Globus pallidus (tissue), 1 donor: ENCODE data around the gene CTNNA3.
A peak's percentile ranks its signal among the peaks of the same experiment; 100 is the strongest.

Source experiments
- DNase-seq: peaks from one replicate; pipeline ENCODE4 v3.0.0-alpha.2; 2015; ENCODE audit warnings: low spot score

Gene CTNNA3

DNA sequence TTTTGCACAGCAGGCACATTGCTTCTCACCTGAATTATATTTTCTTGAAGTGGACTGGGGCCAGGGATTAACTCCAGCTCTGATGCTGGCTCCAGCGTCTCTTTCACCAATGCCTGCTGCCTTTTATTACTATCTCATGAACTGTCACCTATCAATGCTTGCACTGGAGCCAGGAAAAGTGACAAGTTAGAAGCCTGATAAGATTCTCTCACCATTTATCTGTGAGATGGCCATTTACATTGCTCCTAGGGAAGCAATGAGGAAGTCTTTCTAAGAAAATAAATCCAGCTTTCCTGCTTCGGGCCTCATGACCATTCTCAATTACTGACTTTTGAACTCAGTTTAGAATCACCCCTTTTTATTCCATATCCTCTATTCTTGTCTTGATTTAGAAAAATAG lies 818.6 kb downstream of the CTNNA3 start:
- DNase-seq, result no peak

DNA sequence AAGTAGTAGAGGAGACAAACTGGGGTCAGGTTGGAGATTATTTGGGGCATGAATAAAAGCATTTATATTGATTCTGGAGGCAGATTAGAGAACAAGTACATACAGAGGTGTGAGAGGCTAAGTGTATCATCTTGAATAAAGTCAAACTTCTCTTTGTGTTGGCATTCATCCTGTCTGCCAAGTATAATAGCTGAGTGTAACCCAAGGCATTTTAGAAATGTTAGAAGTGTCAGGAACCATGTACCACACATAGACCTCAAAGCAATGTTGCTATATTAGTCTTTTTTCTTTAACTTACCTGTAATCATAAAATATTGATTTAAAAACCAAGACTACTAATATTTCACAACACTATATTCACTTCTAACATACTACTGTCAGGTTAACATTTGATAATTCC lies 826.4 kb downstream of the CTNNA3 start:
- no peak for DNase-seq

DNA sequence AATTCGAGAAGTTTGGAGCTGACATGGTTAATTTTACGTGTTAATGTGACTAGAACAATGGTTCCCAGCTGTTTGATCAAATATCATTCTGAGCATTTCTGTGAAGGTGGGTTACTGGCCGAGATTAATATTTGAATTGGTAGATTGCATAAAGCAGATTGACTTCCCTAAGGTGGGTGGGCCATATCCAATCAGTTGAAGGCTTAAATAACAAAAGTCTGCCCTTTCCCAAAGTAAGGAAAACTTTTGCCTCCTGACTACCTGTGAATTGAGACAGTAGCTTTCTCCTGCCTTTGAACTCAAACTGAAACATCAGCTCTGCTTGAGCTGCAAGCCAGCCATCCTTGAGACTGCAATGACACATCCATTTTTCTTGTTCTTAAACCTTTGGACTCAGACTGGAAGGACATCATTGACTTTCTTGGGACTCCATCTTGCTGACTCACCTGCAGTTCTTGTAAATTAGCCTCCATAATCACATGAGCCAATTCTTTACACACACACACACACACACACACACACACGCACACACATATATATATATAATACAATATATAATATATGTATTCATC lies 833.2 kb downstream of the CTNNA3 start:
- no peak for DNase-seq

DNA sequence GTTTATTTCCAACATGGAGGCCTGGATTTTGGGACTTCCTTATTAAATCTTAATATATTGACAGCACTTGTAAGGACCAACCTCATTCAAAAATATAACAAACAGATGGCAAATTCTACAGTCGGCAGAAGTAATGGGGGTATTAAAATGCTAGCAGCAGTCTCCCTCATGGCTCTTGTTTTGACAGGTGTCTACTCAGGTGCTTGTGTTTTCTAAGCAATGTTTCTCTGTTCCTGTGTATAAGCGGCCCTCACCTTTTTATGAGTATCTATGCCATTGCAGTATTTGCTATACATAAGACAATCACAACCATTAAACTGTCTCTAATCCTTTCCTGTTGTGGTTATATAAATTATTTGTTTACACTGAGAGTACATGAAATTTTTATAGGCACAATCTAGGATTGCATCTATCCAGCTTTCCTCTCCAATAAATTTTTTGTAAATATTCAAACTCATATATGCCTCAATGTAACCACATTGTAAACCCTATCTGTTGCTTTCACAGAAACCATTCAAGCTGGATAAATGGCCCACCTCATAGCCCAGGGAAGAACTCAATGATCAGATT lies 835.5 kb downstream of the CTNNA3 start:
- DNase-seq, result no peak

DNA sequence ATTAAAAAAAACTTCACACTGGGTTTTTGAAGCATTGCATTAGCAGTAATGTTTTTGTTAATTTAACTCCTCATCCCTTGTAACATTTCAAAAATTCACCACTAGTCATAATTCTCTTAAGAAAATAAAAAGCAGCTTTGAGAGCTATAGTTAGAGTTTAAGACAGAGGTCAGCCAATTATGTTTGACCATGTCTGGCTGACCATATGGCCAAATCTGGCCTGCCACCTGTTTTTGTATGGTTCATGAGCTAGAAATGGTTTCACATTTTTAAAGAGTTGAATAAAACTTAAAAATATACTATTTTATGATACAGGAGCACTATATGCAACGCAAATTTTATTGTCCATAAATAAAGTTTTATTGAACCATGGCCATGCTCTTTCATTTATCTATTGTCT lies 843.2 kb downstream of the CTNNA3 start:
- DNase-seq, result no peak

DNA sequence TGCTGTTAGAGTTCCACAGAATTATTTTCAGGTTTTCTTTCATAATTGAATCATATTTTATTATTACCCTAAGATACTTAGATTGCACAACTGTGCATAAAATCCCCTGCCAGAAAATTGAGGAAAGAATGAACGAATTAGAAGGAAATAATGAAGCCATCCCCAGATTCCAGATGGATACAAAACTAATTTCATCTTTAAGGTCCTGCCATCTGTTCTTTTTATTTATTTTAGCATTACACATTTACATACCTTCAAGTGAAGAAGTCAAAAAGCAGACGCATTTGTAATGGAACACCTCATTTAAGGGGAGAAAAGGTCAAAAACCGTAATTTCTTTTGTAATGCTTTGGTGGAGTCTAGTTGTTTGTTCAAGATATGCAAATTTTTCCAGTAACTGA lies 847.1 kb downstream of the CTNNA3 start:
- no peak for DNase-seq

DNA sequence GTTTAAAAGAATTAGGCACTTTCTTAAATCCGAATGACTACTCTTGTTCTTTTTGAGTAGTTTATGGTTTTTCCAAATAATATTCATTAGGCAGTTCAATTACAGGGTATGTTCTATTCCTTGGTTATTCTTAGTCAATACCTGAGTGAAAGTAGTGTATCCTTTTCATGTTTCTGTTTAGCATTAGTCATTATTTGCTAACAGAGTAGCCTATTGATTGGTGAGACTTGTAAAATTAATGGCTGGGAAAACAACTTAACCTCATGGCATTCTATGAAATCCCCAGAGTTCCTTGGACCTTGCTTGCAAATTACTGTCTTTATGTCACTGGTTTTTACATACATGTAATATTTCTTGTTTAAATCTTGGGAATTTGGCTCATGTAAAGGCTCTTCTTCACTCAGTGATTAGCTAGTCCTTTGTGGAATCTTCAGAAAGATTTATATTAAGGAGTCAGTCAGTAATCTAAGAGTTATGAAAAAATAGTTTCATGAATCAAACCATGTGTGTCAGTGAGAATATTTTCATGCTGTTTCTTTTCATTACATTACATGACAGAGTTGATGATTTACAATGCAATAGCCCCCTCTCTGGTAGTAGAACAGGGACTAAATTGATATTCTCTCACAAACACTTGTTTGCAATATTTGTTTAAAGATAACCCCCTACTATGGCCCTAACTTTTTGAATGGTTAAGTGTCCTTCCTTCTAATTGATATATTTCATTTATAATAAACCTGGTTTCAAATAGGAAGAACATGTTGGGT lies 851.6 kb downstream of the CTNNA3 start:
- DNase-seq, result no peak

DNA sequence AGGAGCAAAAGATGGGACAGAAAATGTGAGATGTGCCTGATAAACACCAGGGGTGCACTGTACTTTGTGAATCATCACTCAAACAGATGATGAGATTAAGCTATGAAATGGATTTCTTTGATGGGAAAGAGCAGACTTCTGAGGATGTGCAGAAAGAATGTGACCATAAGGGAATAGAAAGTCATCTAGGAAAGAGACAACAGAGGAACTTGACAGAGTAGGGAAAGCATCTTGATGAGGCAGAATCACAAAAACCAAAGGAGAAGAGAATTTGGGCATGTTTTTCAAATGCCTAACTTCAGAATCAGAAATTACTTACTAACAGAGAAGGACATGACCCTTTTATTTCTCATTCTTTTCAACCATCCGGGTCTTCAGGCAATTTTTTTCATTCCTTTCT lies 852.6 kb downstream of the CTNNA3 start:
- DNase-seq, result no peak

DNA sequence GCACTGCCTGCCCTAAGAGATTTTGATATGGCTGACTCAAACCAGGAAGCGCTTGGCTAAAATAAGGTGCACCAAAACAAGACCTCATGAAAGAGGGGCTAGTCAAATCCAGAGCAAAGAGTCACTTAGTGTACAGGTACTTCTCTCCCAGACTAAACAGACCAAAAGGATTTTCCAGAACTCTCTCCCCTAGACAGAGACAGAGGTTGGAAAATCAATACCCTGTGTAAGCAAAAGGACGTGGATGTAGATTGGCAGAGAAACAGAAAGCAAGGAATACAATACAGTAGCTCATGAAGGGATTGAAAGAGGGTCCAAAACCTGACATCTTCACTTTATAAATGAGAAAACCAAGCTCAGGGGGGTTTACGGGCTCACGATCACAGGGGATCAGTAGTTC lies 853.1 kb downstream of the CTNNA3 start:
- no peak for DNase-seq

DNA sequence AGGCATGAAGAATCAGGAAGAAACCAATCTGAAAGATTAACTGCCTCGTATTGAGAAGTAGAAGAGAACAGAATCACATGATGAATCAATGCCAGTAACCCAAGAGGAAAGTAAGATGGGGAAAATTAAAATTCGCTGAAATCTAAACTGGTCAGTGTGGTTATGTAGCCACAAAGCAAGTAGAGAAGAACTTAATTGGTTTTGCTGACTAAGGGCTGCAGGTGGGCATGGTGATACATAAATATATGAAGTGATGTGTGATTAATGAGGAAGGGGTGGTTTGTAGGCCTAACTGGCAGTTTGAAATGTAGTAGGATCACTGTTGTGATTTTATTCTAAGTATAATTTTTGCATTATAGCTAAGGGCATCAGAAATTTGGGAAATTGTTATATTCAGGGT lies 853.6 kb downstream of the CTNNA3 start:
- DNase-seq, result no peak

DNA sequence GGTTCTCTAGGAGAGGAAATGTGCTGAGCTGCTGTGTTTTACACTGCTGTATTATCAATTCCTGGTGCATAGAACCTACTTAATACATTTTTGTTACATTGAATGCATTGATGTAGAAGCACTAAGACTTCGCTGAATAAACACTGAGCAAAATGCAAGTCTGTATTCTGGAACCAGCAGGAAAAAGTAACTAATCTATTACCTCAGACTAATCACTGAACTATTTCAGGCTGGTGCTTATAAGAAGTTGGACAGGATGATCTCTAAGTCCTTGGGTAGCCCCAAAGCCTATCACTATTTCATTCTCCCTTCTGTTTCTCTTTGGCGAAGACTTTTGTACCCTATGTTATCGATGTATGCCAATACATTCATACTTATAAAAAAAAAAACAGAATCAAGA lies 857.3 kb downstream of the CTNNA3 start:
- DNase-seq, result no peak

DNA sequence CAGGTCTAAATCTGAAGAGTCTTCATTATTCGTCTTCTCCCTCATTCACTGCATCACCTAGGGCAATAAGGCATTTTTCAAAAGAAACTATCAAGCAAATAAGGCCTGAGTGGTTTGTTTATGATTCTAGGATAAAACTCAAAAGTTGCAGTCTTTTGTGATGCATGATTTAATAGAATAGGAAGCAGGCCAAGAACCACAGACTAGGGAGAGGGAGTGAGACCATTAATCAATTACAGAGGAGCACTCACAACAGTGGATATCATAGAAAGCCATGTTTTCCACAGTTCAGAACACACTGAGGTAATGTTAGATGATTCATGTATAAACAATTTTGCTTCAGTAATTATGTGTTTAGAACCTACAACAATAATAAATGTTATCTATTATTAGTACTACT lies 858.0 kb downstream of the CTNNA3 start:
- DNase-seq, result no peak

DNA sequence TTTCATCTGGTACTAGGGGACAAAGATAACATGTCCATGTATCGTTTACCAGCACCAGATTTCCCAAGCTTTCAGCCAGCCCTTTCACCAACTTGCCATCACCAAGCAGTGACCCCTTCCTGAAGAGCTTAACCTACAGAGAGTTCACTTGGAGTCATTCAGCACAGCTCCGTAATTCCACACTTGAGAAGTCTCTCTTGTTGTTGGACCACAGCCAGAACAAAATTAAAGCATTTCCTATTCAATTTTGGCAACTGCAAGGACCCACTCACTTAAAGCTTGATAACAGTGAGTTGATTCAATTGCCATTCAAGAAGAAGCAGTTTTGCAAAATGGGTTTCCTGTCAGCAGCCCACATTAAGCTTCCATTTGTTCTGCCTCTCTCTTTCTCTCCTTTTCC lies 858.7 kb downstream of the CTNNA3 start:
- no peak for DNase-seq

DNA sequence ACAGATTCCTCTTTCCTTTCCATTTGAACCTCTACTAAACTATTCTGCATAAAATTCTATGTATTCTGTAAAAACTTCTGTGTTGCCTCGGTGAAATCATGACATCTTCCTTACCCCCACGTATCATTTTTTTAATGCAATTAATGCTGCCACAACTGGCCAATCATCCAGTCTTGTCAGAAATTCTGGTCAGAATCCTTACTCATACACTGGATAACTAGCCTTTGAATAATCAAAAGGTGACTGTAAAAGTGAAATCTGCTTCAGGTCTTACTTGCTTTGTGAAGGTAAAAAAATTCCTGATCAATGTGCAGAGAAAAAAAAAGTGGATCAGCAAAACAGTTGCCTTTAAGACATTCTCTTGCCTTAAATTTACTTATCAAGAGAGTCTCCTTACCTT lies 859.2 kb downstream of the CTNNA3 start:
- DNase-seq, result no peak

DNA sequence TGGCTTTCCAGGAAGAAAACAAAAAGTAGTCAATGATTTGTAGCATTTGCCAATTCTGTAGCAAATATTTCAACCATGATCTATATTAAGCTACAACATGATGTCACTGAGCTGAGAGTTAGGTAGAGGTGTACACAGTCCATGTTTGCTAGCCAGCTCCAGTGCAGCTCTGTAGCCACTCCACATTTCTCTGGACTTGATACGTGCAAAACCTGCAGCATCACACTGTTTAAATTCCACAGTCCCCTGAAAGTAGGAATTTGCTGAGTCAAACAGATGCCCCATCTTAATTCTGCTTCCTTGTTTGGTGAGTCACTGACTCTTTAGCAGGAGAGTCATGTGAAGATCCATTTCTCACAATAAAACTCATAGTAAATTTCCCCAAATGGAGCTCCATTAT lies 859.9 kb downstream of the CTNNA3 start:
- DNase-seq, result no peak

DNA sequence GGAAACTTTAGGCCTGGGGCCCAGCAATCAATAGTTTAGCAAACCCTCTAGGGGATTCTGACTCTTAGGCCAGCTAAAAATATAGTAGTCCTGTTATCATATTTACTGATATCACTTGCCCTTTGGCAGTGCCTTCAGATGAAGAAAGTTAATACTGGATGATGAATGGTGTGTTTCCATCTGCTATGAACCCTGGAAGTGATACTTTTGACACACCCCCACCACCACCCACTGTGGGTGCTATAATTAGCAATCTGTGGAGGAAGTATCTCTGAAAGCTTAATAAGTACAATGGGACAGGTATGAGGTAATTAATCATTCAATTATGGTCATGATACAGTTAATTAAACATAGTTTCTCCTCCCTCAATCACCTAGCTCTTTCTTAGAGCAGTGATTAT lies 860.6 kb downstream of the CTNNA3 start:
- DNase-seq, result no peak

DNA sequence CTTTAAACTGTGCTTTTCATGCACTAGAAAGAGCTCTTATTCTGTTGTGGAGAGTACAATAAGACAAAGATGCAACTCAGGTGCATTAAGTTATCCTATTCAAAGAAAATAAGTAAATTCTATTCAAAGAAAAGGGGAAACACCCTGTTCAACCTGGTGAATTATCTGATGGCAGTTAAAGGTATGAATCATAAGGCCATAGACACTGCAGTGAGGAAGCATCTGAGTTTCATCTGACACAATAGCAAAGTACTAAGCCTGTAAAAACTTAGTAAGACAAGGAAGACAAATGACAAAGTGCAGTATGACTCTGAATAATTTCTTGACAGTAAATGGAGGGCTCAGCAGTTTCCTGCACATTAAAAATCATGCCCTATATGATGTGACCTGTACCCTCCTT lies 861.2 kb downstream of the CTNNA3 start:
- DNase-seq, result no peak

DNA sequence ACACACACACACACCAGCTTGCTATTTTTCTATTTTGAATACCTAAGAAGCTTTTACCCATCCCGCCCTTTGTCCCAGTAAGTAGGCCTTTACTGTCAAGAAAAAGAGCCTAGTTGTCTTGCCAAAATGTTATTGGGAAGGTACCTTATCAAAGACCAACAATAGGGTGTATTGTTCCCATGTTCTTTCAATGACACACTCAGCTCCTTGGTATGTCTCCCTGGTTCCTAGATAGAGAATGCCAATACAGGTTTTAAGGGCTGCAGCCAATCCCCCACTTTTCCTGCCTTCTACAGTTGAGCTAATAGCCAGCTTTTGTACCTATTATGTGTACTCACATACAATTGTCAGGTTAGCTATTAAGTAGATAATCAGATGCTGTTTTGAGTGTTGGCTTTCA lies 862.1 kb downstream of the CTNNA3 start:
- no peak for DNase-seq

DNA sequence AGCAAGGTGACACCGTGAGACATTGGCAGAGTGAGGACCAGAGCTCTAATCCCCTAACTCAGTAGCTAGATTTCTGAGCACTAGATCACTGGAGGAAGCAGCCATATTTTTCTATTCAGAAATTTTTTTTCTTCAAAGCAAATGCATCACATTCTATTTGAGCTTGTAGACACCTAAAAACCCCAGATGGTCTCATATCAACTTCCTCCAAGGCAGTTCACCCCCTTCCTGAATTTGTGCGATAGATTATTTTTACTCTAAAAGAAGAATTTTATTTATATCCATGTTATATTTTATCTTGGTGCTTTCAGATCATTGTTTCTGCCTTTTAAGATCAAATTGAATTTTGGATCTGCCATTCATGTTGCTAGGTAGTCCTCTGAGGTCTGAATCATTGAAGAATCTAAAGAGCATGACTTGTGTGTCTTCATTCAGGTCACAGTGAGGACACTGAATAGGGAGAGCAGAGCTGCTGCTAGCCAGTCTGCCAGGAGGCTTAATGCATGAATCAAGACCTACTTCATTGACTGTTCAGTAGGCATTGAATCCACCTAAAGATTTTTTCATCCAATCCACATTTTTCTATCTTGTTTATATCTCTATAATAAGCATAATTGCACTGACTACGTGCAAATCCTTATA lies 863.1 kb downstream of the CTNNA3 start:
- no peak for DNase-seq

DNA sequence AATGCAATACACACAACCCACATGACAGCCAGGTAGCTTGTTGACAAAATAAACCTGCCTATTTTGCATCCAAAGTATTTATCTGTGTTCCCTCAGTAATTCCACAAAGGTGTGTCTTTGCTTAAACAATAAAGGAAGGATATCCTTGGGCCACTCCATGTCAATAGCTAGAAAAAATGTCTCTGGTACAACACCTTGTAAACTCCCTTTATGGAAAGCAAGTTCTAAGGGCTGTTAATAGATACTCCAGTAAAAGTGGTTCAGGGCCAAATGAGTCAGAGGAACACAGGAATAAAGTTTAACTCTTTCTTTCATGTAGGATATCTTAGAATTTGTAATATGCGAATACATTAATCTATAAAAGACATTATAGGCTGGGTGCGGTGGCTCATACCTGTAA lies 867.0 kb downstream of the CTNNA3 start:
- no peak for DNase-seq

DNA sequence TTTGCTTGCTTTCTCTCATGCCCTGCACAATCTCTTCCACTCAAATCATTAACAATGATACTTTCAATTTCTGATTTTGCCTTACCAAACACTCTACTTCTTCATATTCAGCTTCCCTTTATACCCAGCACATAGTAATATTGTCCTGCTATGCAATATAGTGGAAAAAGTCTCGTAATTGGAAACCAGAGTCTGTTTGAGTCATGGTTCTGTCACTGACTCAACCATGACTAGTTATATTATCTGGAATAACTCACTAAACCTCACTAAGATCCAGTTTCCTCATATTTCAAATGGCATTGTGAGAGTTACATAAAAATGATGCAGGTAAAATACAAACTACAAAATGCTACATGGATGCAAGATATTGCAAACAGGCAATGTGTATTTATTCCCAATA lies 868.6 kb downstream of the CTNNA3 start:
- DNase-seq, result no peak

DNA sequence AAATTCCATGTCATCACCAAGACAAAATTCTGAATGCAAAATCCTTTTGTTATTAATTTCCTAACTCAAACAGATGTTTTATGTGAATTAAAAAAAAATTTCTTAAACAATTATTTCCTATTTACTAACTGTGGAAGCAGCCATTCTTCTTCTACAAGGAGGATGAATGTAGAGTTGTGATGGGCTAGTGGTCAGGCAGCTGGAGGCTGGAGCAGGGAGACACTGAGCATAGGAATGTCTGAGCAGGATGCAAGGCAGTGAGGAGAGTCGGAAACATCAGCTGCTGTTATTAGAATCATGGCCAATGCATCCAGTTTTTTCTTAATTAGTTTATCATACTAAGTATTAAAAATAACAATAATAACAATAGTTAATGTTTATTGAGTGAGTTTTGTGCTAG lies 872.7 kb downstream of the CTNNA3 start:
- DNase-seq, result peak; percentile 12

DNA sequence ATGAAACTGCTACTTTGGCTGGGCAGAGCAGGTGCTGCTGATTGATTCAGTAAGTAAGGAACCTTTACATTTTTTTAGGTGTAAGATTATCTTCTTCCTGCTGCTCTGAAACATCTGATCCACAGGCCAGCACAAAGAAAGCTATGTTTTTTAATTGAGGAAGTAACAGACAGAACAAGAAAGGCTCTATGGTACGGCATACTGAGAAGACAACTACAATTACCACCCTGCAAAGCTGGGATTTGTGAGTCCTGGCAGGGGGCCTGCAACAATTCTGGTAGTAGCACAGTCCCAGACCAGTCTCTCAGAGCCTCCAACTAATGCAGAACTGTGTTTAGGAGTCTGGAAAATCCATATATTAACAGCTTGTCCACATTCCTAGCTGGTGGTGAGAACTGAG lies 873.2 kb downstream of the CTNNA3 start:
- peak; percentile 51 for DNase-seq
